Measurements from ENCODE around the gene RANBP2. TPM values are rescaled to one million over a fixed set of nuclear protein-coding genes. Genes with fewer than 3 reads are reported as not detected.

Gene RANBP2
- total RNA-seq, 4 donors from 2014 or later = 31.8 to 122 (median 103) TPM

DNA sequence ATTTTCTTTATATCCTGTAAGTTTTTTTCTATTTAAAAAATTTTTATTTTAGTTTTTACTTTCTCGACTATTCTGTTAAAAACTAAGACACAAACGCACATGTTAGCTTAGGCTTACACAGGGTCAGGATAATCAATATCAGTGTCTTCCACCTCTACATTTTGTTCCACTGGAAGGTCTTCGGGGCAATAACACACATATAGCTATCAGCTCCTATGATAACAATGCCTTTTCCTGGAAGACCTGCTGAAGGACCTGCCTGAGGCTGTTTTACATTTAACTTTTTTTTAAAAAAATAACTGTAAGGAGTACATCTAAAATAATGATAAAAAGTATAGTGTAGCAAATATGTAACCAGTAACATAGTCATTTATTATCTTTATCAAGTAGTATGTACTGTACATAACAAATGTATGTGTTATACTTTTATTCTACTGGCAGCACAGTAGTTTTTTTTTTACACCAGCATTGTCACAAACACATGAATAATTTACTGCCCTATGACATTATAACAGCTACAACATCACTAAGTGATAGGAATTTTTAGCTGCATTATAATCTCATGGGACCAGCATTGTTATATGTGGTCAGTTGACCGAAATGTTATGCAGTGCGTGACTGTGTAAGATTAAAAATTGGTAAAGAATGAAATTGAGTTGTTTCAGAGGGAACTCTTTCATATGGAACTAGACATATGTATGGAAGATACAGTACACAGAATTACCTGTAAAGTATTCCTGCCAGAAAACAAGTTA is 105.2 kb downstream of the RANBP2 start:
- Histone ChIP-seq H3K27me3 (no peaks in the 10 kb centered on the region), H3K36me3 (peaks cover 0 to 2% of the 10 kb centered on the region in 2 donors), H3K4me3 (no peak overlapping the region), H3K9me3 (peaks cover 0 to 5% of the 10 kb centered on the region in 2 donors), H3K27ac (no peak overlapping the region), H3K4me1 (no peaks in the 10 kb centered on the region)
- intact Hi-C loops (cut with DNase I; ENCODE audit: low total_unique reads) = no loop called here
- no peak for DNase-seq
- TF ChIP-seq, protein P1, sequence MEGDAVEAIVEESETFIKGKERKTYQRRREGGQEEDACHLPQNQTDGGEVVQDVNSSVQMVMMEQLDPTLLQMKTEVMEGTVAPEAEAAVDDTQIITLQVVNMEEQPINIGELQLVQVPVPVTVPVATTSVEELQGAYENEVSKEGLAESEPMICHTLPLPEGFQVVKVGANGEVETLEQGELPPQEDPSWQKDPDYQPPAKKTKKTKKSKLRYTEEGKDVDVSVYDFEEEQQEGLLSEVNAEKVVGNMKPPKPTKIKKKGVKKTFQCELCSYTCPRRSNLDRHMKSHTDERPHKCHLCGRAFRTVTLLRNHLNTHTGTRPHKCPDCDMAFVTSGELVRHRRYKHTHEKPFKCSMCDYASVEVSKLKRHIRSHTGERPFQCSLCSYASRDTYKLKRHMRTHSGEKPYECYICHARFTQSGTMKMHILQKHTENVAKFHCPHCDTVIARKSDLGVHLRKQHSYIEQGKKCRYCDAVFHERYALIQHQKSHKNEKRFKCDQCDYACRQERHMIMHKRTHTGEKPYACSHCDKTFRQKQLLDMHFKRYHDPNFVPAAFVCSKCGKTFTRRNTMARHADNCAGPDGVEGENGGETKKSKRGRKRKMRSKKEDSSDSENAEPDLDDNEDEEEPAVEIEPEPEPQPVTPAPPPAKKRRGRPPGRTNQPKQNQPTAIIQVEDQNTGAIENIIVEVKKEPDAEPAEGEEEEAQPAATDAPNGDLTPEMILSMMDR (IDR thresholded peaks at IDR 0.05) = no peak
- no peak for TF ChIP-seq POLR2A (IDR thresholded peaks at IDR 0.05)

DNA sequence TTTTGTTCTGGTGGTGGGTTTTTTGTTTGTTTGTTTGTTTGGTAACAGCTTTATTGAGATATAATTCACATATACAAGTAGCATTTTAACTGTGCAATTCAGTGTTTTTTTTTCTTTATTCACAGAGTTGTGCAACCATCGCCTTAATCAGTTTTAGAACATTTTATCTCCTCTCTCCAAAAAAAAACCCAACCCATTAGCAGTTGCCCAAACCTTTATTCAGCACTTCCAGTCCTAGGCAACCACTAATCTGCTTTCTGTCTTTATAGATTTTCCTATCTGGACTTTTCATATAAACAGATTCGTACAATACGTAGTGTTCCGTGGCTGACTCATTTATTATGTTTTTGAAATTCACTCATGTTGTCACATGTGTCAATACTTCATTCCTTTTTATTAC is 106.0 kb downstream of the RANBP2 start:
- DNase-seq = no peak
- no peak for TF ChIP-seq POLR2A (IDR thresholded peaks at IDR 0.05)
- TF ChIP-seq, protein P1 (IDR thresholded peaks at IDR 0.05) = no peak
- Histone ChIP-seq H3K4me1 (no peaks in the 10 kb centered on the region), H3K4me3 (no peak overlapping the region), H3K36me3 (peaks cover 0 to 2% of the 10 kb centered on the region in 2 donors), H3K27ac (no peak overlapping the region), H3K9me3 (no peaks in the 10 kb centered on the region), H3K27me3 (no peaks in the 10 kb centered on the region)
- intact Hi-C loops (cut with DNase I; ENCODE audit: low total_unique reads) = no loop called here

DNA sequence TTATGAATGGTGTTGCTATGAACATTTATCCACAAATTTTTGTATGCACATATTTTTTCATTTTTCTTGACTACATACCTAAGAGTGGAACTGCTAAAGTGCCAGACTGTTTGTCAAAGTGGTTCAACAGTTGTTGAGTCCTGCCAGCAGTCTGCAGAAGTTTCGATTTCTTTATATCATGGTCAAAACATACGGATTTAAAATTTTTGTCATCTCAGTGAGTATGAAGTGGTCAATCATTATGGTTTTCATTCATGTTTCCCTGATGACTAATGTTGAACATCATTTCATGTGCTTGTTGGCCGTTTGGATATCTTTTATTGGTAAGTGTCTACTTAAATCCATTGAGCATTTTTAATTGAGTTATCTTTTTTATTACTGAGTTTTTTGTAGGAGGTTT is 106.5 kb downstream of the RANBP2 start:
- peaks cover 0 to 2% of the 10 kb centered on the region in 2 donors for H3K36me3 ChIP-seq
- TF ChIP-seq POLR2A (IDR thresholded peaks at IDR 0.05) = no peak
- TF ChIP-seq, protein P1 (IDR thresholded peaks at IDR 0.05) = no peak
- H3K27ac ChIP-seq = no peak overlapping the region
- DNase-seq = no peak
- H3K4me1 ChIP-seq = no peaks in the 10 kb centered on the region
- H3K27me3 ChIP-seq = no peaks in the 10 kb centered on the region
- intact Hi-C loops (cut with DNase I; ENCODE audit: low total_unique reads) = no loop called here
- H3K9me3 ChIP-seq = no peaks in the 10 kb centered on the region
- H3K4me3 ChIP-seq = no peak overlapping the region

DNA sequence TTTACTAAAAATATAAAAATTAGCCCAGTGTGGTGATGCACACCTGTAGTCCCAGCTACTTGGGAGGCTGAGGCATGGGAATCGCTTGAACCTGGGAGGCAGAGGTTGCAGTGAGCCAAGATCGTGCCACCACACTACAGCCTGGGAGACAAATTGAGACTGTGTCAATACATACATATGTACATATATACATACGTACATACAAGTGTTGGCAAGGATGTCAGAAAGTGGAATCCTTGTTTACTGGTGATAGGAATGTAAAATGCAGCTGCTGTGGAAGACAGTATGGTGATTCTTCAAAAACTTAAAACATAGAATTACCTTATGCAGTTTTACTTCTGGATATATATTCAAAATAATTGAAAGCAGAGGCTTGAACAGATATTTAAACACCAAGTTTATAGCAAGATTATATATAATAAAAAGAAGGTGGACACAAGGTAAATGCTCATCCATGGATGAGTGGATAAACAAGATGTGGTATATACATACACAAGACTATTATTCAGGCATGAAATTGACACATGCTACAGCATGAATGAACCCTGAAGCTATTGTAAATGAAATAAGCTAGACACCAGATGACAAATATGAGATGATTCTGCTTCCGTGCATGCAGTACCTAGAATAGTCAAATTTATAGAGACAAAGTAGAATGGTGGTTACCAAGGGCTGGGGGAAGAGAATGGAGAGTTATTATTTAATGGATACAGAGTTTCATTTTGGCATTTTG is 110.5 kb downstream of the RANBP2 start:
- Histone ChIP-seq H3K4me1 (no peaks in the 10 kb centered on the region), H3K36me3 (peaks cover 0 to 2% of the 10 kb centered on the region in 2 donors), H3K9me3 (no peaks in the 10 kb centered on the region), H3K4me3 (no peak overlapping the region), H3K27ac (no peak overlapping the region), H3K27me3 (no peaks in the 10 kb centered on the region)
- intact Hi-C loops (cut with DNase I; ENCODE audit: low total_unique reads) = no loop called here
- DNase-seq = no peak
- no peak for TF ChIP-seq POLR2A (IDR thresholded peaks at IDR 0.05)
- TF ChIP-seq, protein P1 (IDR thresholded peaks at IDR 0.05) = no peak

DNA sequence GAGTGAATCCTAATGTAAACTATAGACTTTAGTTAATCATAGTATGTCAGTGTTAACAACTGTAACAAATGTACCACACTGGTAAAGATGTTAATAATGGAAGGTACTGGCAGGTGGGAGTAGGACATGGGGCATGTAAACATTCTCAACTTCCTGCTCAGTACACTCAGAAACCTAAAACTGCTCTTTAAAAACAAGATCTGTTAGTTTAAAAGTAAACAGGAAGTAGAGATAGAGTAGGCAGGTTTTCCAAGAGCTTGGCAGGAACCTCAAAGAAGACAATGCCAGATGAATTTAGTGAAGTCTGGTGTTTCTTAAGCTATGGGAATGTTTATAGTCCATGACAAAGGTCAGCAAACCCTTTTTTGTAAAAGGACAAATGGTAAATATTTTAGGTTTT is 113.9 kb downstream of the RANBP2 start:
- Histone ChIP-seq H3K27ac (no peak overlapping the region), H3K9me3 (peaks cover 0 to 5% of the 10 kb centered on the region in 2 donors), H3K4me1 (no peaks in the 10 kb centered on the region), H3K36me3 (no peaks in the 10 kb centered on the region), H3K4me3 (no peak overlapping the region), H3K27me3 (no peaks in the 10 kb centered on the region)
- intact Hi-C loops (cut with DNase I; ENCODE audit: low total_unique reads) = no loop called here
- TF ChIP-seq, protein P1 (IDR thresholded peaks at IDR 0.05) = no peak
- no peak for TF ChIP-seq POLR2A (IDR thresholded peaks at IDR 0.05)
- DNase-seq = no peak
